GM12801 (cell line): ENCODE results near the gene TCF20.

Source experiments
- TF ChIP-seq, protein P1 (sequence below): IDR thresholded peaks from one replicate; pipeline ENCODE4 v1.5.1; 2011; ENCODE audit warnings: control low read depth; ENCODE audit not compliant: insufficient read length; ENCODE audit errors: extremely low read depth

The TCF20 gene

GRCh38 chr22:42289671-42290541 lies 19.5 kb upstream of the TCF20 start:
- TF ChIP-seq, protein P1, sequence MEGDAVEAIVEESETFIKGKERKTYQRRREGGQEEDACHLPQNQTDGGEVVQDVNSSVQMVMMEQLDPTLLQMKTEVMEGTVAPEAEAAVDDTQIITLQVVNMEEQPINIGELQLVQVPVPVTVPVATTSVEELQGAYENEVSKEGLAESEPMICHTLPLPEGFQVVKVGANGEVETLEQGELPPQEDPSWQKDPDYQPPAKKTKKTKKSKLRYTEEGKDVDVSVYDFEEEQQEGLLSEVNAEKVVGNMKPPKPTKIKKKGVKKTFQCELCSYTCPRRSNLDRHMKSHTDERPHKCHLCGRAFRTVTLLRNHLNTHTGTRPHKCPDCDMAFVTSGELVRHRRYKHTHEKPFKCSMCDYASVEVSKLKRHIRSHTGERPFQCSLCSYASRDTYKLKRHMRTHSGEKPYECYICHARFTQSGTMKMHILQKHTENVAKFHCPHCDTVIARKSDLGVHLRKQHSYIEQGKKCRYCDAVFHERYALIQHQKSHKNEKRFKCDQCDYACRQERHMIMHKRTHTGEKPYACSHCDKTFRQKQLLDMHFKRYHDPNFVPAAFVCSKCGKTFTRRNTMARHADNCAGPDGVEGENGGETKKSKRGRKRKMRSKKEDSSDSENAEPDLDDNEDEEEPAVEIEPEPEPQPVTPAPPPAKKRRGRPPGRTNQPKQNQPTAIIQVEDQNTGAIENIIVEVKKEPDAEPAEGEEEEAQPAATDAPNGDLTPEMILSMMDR: no peak

- TF ChIP-seq, protein P1: no peak
Measured at GRCh38 chr22:42288791-42289190, 18.3 kb upstream of the TCF20 start.

- TF ChIP-seq, protein P1: no peak
Measured at GRCh38 chr22:42287174-42287890, 16.9 kb upstream of the TCF20 start.

- TF ChIP-seq, protein P1: no peak
Measured at GRCh38 chr22:42286205-42286604, 15.8 kb upstream of the TCF20 start.

DNA sequence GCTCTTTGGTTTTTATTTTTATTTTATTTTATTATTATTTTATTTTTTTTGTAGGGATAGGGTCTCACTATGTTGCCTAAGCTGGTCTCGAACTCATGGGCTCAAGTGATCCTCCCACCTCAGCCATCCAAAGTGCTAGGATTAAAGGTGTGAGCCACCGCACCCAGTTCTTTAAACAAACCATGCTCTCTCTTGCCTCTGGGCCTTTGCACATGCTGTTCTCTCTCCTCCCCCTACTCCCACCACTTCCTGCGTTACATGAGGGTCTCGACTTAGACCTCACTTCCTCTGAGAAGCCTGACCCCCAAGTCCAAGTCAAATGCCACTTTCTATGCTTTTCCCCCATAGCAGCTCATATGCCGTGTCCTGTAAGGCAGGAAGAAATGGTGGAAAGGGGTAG lies 15.2 kb upstream of the TCF20 start:
- TF ChIP-seq, protein P1: no peak

DNA sequence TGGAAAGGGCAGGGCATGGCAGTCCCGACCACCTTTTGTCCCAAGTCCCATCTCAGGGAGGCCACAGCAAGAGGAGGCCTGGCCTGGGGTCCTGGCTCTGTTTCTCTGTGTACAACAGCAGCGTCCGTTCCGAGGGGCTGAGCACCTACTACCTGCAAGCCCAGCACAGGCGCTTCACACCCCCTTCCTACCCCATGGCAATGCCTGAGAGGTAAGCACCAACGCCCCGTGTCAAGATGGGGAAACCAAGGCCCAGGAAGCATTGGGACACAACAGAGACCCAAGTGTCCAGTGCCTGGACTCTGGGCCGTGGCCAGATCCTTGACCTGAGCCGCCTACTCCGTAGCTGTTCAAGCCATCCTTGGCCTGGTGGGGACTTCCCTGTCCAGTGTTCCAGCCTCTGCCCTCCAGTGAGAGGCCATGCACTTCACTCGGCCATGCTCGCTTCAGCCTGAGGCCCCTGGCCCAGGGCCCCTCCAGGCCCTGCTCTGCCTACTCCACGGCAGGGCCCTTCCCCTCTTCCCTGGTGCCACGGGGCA lies 14.3 kb upstream of the TCF20 start:
- TF ChIP-seq, protein P1: no peak

DNA sequence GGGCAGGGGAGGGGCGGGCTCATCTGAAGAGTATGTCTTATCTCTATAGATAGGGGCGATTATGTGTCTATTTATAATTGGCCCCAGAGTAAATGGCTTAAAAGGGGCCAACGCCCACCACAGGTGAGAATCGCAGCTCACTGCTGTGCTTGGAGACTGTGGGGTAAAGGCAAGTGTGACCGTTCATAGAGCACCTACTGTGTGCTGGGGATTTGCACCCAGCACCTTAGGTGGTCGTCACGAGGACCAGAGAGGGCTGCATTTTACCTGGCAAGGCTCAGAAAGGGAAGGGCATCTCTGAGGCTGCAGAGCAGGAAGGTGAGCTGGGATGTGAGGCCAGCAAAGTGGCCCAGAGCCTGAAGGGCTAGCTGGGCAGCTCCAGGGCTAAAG lies 13.7 kb upstream of the TCF20 start:
- TF ChIP-seq, protein P1: no peak
